ENCODE measurements around the gene PTPRN2. TPM values are rescaled to one million over a fixed set of nuclear protein-coding genes. Genes with fewer than 3 reads are reported as not detected.
"Not testable (repeated sequence)": the region's sequence is repeated elsewhere in the genome, so short reads cannot be mapped to it uniquely, and the experiment has no call there.

The PTPRN2 gene
- total and polyA plus RNA-seq, 2 of the 8 experiments (the other 6 are each of a cell fraction or from before 2014, with no cell fraction given), result 2.6 to 4.5 TPM

DNA sequence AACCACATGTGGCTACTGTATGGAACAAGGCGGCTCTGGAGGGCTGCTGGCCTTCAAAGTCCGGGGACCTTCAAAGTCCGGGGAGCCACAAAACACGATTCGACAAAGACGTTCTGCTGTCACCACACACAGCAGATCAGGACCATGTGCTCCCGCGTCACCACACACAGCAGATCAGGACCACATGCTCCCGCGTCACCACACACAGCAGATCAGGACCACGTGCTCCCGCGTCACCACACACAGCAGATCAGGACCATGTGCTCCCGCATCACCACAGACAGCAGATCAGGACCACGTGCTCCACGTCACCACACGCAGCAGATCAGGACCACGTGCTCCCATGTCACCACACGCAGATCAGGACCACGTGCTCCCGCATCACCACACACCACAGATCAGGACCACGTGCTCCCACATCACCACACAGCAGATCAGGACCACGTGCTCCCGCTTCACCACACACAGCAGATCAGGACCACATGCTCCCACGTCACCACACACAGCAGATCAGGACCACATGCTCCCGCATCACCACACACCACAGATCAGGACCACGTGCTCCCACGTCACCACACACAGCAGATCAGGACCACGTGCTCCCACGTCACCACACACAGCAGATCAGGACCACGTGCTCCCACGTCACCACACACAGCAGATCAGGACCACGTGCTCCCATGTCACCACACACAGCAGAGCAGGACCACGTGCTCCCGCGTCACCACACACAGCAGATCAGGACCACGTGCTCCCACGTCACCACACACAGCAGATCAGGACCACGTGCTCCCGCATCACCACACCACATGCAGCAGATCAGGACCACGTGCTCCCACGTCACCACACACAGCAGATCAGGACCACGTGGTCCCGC lies 1024.9 kb downstream of the PTPRN2 start:
- H3K4me3 ChIP-seq (ENCODE audit: extremely low read depth in 1 of 4, insufficient read depth in 2 of 4, low read depth in 3 of 4, low read length in 4 of 4); H2BK20ac ChIP-seq (ENCODE audit: low read length); H4K91ac ChIP-seq (replicated peaks; ENCODE audit: insufficient read length, low read length); H2AFZ ChIP-seq (ENCODE audit: low read length); H3K23ac ChIP-seq (ENCODE audit: insufficient read length); POLR2A ChIA-PET (ENCODE audit: partially characterized antibody); H3K14ac ChIP-seq (ENCODE audit: insufficient read length); H3K79me1 ChIP-seq (ENCODE audit: low read depth, low read length); H3K36me3 ChIP-seq (ENCODE audit: control insufficient read depth in 2 of 4, insufficient read depth in 4 of 4, low read length in 3 of 4); H3K4me2 ChIP-seq (ENCODE audit: insufficient read depth in 1 of 2, low read depth in 2 of 2, low read length in 2 of 2); H3K4me1 ChIP-seq (replicated peaks in 1 of 4; ENCODE audit: control insufficient read depth in 3 of 4, insufficient read depth in 4 of 4, low read length in 3 of 4); H2BK15ac ChIP-seq (ENCODE audit: low read length); H3K27ac ChIP-seq (ENCODE audit: low read depth, low read length); H3K4ac ChIP-seq (replicated peaks; ENCODE audit: insufficient read length, low read depth, low read length); CTCF ChIA-PET (ENCODE audit: partially characterized antibody); H4K20me1 ChIP-seq (replicated peaks in 1 of 2; ENCODE audit: control insufficient read depth in 1 of 2, insufficient read depth in 2 of 2, low read length in 2 of 2); H2BK5ac ChIP-seq (ENCODE audit: low read depth, low read length); DNase-seq (ENCODE audit: low read depth in 1 of 2, low spot score in 2 of 2); H3K27me3 ChIP-seq (replicated peaks in 1 of 4; ENCODE audit: control insufficient read depth in 3 of 4, extremely low read depth in 1 of 4, insufficient read depth in 3 of 4, low read length in 3 of 4); H2BK120ac ChIP-seq (replicated peaks; ENCODE audit: low read depth, low read length); H2AK5ac ChIP-seq (ENCODE audit: low read depth, low read length); H3K18ac ChIP-seq (ENCODE audit: extremely low read depth, low read length); H3K56ac ChIP-seq (replicated peaks; ENCODE audit: insufficient read length, low read depth, low read length); H4K8ac ChIP-seq (ENCODE audit: extremely low read depth, insufficient read depth, low read length); H2BK12ac ChIP-seq (ENCODE audit: low read depth, low read length); H4K5ac ChIP-seq (ENCODE audit: insufficient read length, low read depth, low read length); H3K9ac ChIP-seq (replicated peaks in 1 of 4; ENCODE audit: extremely low read depth in 1 of 4, low read depth in 3 of 4, low read length in 3 of 4); FAIRE-seq; H3K79me2 ChIP-seq (ENCODE audit: control insufficient read depth in 1 of 2, insufficient read depth in 2 of 2, low read length in 2 of 2); H3K23me2 ChIP-seq (ENCODE audit: low read depth, low read length): not testable (repeated sequence)
- WGBS, 2 experiments (ENCODE audit: extremely low coverage in 1 of 2, insufficient coverage in 1 of 2, insufficient read length in 1 of 2, insufficient replicate concordance in 2 of 2, low coverage in 1 of 2, low lambda C conversion rate in 2 of 2, missing lambda C conversion rate in 1 of 2), result 92% methylated on average over 38 of the region's 44 CpGs; no CpG with 5 or more reads in 1 of the 2 experiments
- peaks cover 4 to 13% of the 10 kb centered on the region in 2 experiments; a peak in 2 of 4 replicates for H3K9me3 ChIP-seq (ENCODE audit: insufficient read depth in 2 of 2, low read depth in 1 of 2, low read length in 1 of 2)

All from H1 (cell line).